Keratinocyte (primary cell): ENCODE results near the gene FOXO1.
A peak's percentile ranks its signal among the peaks of the same experiment; 100 is the strongest.

Experiments
- EZH2 ChIP-seq: IDR thresholded peaks from one replicate; pipeline ENCODE4 v1.6.1; 2012; ENCODE audit warnings: inconsistent platforms, mild to moderate bottlenecking, low read length, moderate library complexity
- TF ChIP-seq, protein P1 (sequence below), 3 experiments: IDR thresholded peaks in 1 of 3; conservative IDR thresholded peaks in 1 of 3; optimal IDR thresholded peaks in 1 of 3; 2 replicates in 2 of 3; 3 replicates in 1 of 3; pipeline versions ENCODE3 to v1.5.1; 2011; ENCODE audit warnings: low read length in 3 of 3, mild to moderate bottlenecking in 3 of 3, moderate library complexity in 2 of 3, control low read depth in 1 of 3, inconsistent platforms in 1 of 3; ENCODE audit not compliant: insufficient read depth in 2 of 3; ENCODE audit errors: extremely low read depth in 1 of 3

DNA sequence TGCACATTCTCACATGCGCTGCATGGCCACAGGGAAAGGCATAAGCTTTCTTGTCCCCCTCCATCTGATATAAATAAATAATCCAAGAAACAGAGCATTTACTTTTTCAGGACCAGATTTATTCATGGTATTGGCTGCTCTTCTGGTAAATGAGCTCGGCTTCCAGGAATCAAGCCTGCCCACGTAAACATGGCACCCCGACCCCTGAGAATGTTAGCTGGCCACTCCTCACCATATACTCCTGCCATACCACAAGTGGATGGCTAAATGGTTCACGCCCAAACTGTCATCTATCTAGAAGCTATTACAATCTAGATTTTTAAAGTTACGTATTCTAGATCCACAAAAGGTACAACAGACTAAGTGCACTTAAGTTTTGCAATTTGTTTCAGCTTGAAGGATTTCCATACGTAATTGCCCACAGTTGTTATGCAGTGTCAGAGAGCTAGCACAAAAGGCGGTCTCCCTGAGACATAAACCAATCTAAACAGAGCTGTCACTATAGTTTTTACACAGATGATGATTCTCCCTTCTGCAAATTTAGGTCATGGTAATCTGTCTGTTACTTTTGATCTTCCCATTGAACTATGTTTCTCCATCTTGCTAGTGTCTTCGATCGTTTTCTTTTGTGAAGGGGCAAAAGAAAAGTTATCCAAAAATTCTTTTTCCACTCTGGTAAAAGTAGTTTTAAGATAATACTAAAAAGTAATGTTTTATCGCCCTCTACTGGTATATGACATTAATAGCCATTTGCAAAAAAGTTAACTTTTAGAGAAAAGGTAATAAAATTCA lies 16.2 kb upstream of the FOXO1 start:
- TF ChIP-seq, protein P1, sequence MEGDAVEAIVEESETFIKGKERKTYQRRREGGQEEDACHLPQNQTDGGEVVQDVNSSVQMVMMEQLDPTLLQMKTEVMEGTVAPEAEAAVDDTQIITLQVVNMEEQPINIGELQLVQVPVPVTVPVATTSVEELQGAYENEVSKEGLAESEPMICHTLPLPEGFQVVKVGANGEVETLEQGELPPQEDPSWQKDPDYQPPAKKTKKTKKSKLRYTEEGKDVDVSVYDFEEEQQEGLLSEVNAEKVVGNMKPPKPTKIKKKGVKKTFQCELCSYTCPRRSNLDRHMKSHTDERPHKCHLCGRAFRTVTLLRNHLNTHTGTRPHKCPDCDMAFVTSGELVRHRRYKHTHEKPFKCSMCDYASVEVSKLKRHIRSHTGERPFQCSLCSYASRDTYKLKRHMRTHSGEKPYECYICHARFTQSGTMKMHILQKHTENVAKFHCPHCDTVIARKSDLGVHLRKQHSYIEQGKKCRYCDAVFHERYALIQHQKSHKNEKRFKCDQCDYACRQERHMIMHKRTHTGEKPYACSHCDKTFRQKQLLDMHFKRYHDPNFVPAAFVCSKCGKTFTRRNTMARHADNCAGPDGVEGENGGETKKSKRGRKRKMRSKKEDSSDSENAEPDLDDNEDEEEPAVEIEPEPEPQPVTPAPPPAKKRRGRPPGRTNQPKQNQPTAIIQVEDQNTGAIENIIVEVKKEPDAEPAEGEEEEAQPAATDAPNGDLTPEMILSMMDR (optimal IDR thresholded peaks at IDR 0.05 in 1 of 3, IDR thresholded peaks at IDR 0.05 in 1 of 3, conservative IDR thresholded peaks at IDR 0.05 in 1 of 3; ENCODE audit: extremely low read depth in 1 of 3, insufficient read depth in 2 of 3, low read length in 3 of 3): peak in 1 of 3 experiments; percentile 11
- no peak for TF ChIP-seq EZH2
